Central memory CD4-positive, alpha-beta T cell (primary cell): Measurements from ENCODE around the gene PRRT4.

ENCODE experiments used
- DNase-seq: peaks from one replicate; pipeline ENCODE4 v3.0.0; 2022

Gene PRRT4

GRCh38 chr7:128394904-128395496, 33.5 kb upstream of the PRRT4 start:
- DNase-seq, result no peak

- no peak for DNase-seq
Observed at GRCh38 chr7:128393526-128394330, 32.2 kb upstream of the PRRT4 start.

- DNase-seq, result no peak
Observed at GRCh38 chr7:128392446-128393327, 31.2 kb upstream of the PRRT4 start.

- DNase-seq, result no peak
Observed at GRCh38 chr7:128391805-128392204, 30.3 kb upstream of the PRRT4 start.

- no peak for DNase-seq
Observed at GRCh38 chr7:128390871-128391565, 29.5 kb upstream of the PRRT4 start.

- no peak for DNase-seq
Observed at GRCh38 chr7:128389618-128390329, 28.3 kb upstream of the PRRT4 start.

GRCh38 chr7:128389085-128389617, 27.7 kb upstream of the PRRT4 start:
- DNase-seq, result no peak

GRCh38 chr7:128388145-128388485, 26.6 kb upstream of the PRRT4 start:
- no peak for DNase-seq

GRCh38 chr7:128387216-128388144, 26.0 kb upstream of the PRRT4 start:
- DNase-seq, result peak; percentile 33

GRCh38 chr7:128385988-128386925, 24.8 kb upstream of the PRRT4 start:
- DNase-seq, result no peak

- no peak for DNase-seq
Observed at GRCh38 chr7:128384726-128385125, 23.2 kb upstream of the PRRT4 start.

- no peak for DNase-seq
Observed at GRCh38 chr7:128383776-128384175, 22.3 kb upstream of the PRRT4 start.

GRCh38 chr7:128381161-128381821, 19.8 kb upstream of the PRRT4 start:
- no peak for DNase-seq

GRCh38 chr7:128380483-128381106, 19.1 kb upstream of the PRRT4 start:
- DNase-seq, result no peak

- DNase-seq, result no peak
Observed at GRCh38 chr7:128379900-128380479, 18.5 kb upstream of the PRRT4 start.

GRCh38 chr7:128378637-128379036, 17.1 kb upstream of the PRRT4 start:
- no peak for DNase-seq

- no peak for DNase-seq
Observed at GRCh38 chr7:128376077-128376476, 14.6 kb upstream of the PRRT4 start.

GRCh38 chr7:128374041-128374440, 12.6 kb upstream of the PRRT4 start:
- DNase-seq, result no peak
